GM18519 (cell line): ENCODE results near the gene AADACL2.

Experiments used
- ATAC-seq: cut with Tn5 transposase; IDR thresholded peaks from one replicate; pipeline ENCODE4 v1.9.1; 2021; ENCODE audit warnings: mild to moderate bottlenecking, moderate library complexity; ENCODE audit not compliant: unreplicated experiment, low FRiP score

AADACL2 gene

DNA sequence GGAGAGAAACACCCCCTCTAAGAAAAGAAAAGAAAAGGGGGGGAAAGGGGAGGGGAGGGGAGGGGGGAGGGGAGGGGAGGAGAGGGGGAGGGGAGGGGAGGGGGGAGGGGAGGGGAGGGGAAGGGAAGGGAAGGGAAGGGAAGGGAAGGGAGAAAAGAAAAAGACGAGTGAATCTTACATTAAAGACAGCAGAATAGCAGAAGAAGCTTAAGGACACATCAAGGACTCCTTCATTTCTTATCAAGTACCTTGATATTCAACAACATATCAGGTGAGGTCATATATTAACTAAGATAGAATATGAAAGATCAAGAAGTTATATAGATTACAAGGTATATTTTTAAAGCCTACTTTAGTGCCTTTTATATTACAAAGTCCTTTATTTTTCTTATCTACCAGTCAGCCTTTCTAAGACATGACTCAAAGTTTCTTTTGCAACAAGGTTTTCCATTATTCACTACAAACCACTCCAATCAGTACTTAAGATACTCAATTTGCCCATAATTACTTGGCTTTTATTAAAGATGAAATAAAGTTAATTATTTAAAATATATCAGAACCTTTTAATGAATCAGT is 62.5 kb downstream of the AADACL2 start:
- ATAC-seq = no peak

DNA sequence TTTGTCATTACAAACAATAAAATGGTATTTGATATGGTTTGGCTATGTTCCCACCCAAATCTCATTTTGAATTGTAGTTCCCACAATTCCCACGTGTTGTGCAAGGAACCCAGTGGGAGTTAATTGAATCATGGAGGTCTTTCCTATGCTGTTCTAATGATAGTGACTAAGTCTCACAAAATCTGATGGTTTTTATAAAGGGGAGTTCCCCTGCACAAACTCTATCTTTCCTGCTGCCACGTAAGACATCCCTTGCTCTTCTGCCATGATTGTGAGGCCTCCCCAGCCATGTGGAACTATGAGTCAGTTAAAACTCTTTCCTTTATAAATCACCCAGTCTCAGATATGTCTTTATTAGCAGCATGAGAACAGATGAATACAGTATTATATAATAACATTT is 64.7 kb downstream of the AADACL2 start:
- ATAC-seq = no peak

DNA sequence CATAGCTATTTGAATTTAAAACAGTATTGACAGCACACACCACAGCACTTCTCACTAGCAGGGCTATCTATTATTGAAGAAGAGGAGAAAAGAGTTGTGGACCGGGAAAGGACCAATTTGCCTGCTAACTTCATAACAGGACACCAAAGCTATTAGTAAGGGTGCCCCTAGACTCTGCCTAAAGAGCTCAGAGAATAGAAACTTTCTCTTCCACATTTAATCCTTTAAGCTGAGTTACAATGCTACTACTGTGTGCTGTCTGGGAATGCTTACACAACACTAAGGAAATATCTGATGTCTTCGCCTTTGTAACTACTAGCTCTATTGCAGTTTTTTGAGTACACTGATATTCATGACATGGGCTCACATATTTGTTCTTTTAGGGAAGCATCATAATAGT is 66.7 kb downstream of the AADACL2 start:
- no peak for ATAC-seq

DNA sequence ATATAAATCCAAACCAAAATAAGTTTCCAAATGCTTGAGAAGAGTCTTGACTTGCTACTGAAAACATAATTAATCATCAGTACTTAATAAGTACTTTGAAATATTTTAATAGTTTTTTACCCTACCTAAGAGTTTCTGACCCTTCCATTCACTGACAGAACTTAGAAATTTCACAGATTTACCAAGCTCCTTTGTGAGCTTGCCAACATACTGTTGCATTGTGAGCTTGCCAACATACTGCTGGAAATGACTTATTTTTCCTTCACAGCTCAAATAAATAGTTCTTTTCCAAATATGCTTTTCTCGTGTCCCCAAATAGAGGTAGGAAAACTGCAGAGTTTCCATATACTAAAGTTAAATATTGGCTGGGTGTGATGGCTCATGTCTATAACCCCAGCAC is 70.5 kb downstream of the AADACL2 start:
- no peak for ATAC-seq

DNA sequence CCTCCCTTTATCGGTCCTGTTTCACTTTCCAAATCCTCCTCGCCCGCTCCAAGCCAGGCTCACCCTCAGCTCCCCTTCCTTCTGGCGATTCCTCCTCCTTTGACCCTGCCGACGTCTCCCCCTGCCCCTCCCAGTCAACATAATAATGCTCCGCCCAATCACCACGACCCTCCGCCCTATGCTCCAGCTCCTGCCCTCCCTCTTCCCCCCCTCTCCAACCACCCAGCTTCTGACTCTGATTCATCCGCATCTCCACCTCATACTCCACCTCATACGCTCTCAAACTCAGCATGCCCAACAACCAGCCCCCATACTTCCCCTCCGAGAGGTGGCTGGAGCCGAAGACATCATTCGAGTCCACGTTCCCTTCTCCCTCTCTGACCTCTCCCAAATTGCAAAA is 73.1 kb downstream of the AADACL2 start:
- ATAC-seq = no peak
